ENCODE results near the gene KRTAP12-2.

KRTAP12-2 gene

DNA sequence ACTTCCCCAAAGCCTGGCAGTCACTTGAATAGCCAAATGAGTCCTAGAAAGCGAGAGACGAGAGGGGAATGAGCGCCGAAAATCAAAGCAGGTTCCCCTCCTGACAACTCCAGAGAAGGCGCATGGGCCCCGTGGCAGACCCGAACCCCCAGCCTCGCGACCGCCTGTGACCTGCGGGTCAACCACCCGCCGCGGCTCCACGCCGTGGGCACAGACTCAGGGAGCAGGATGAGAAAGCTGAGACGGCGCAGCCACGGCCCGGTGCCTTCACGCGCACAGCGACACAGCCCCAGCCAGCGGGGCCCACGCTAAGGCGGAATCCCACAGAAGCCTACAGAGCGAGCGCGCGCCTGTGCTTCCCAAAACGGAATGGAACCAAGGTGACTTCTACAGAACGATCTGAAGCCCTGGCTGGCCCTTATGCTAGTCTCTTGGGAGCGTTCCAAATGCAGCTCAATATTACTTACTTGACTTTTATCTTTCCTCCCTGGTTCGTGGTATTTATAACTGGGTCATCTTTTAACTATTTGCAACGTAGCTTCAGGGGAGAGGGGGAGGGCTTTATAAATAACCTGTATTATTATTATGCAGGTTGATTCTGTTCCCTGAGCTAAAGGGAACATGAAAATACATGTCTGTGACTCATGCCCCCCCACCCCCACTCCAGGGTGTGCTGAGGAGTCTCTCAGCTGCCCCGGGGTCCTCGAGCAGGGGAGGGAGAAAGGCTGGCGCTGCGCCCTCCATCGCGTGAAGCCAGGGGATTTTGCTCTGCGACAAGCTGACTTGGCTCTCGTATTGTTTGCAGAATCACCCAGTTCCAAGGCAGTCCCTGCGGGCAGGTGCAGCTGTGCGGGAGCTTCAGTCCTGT lies 42.9 kb upstream of the KRTAP12-2 start:
- Histone ChIP-seq H3K9ac (ENCODE audit: low read length in 5 of 5) (no peak overlapping the region), H3K9me3 (ENCODE audit: control insufficient read depth in 5 of 5, low read length in 5 of 5) (peaks cover 0 to 4% (median 0%) of the 10 kb centered on the region in 5 donors), H3K27ac (ENCODE audit: low read depth, low read length) (no peak overlapping the region), H3K4me1 (ENCODE audit: control insufficient read depth in 5 of 5, insufficient read depth in 5 of 5, low read length in 5 of 5) (peaks cover 0 to 18% (median 10%) of the 10 kb centered on the region in 5 donors), H3K4me3 (ENCODE audit: low read depth in 1 of 5, low read length in 5 of 5) (peak overlapping the region in 1 of 5 donors; percentile 23), H3K27me3 (ENCODE audit: control insufficient read depth in 5 of 5, insufficient read depth in 4 of 5, low read length in 5 of 5) (peaks cover 51 to 78% (median 72%) of the 10 kb centered on the region in 5 donors), H3K36me3 (ENCODE audit: control insufficient read depth in 5 of 5, insufficient read depth in 5 of 5, low read length in 5 of 5) (no peaks in the 10 kb centered on the region)

DNA sequence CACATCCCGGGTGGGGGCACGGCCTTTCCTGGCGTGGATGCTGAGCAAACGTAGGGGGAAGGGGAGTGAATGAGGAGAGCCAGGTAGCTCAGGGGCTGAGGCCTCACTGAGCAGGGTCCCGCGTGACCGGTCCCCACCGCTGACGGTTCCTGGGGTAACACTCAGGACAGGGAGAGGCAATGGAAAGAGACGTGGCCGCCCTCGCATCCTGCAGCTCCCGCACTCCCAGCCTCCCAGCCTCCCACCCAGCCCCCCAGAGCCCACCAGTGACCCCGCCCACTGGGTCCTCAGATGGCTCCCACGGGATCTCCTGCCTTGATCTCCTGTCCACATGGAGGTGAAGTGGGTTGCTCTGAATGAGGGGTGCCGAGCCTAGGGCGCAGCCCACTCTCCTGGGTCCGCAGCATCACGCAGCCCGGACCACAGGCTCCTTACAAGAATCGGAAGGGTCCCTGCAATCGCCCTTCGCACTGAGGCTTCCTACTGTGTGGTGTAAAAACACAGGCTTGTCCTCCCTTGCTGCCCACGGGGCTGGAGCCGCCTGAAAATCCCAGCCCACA lies 42.2 kb upstream of the KRTAP12-2 start:
- Histone ChIP-seq H3K27me3 (ENCODE audit: control insufficient read depth in 5 of 5, insufficient read depth in 4 of 5, low read length in 5 of 5) (peaks cover 51 to 84% (median 77%) of the 10 kb centered on the region in 5 donors), H3K9ac (ENCODE audit: low read length in 5 of 5) (no peak overlapping the region), H3K4me3 (ENCODE audit: low read depth in 1 of 5, low read length in 5 of 5) (peak overlapping the region in 1 of 5 donors; percentile 23), H3K27ac (ENCODE audit: low read depth, low read length) (no peak overlapping the region), H3K36me3 (ENCODE audit: control insufficient read depth in 5 of 5, insufficient read depth in 5 of 5, low read length in 5 of 5) (no peaks in the 10 kb centered on the region), H3K4me1 (ENCODE audit: control insufficient read depth in 5 of 5, insufficient read depth in 5 of 5, low read length in 5 of 5) (peaks cover 0 to 18% (median 10%) of the 10 kb centered on the region in 5 donors), H3K9me3 (ENCODE audit: control insufficient read depth in 5 of 5, low read length in 5 of 5) (peaks cover 0 to 4% (median 0%) of the 10 kb centered on the region in 5 donors)

DNA sequence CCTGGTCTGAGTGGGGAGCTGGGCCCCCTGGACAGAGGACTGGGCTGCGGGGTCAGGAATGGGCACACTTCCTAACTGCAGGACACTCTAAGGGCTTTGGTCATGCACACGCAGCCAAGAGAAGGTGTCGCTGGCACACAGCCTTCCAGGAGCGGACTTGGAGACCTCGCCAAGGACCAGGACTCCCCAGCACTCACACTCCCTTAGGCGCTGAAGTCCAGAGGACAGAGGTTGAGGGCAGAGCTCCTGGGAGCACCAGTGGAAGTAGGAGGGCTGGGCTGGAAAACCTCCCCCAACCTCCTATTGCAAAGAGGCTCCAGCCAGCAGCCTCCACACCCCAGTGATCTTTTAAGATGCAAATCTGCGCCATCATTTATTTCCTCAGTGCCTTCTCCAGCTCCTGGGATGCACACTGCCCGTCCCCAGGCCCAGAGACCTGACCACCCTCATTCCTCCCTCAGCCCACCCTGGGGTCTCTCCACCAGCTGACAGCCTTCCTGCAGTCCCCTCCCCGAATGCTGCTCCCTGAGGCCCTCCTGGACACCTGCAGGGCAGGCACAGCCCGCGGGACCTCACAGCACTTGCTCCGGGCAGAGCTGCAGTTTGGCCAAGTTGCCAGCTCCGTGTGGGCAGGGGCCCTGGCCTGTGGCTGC lies 41.6 kb upstream of the KRTAP12-2 start:
- H3K4me3 ChIP-seq (ENCODE audit: low read depth in 1 of 5, low read length in 5 of 5), result no peak overlapping the region
- no peak overlapping the region for H3K9ac ChIP-seq (ENCODE audit: low read length in 5 of 5)
- H3K27me3 ChIP-seq (ENCODE audit: control insufficient read depth in 5 of 5, insufficient read depth in 4 of 5, low read length in 5 of 5), result peaks cover 52 to 84% (median 77%) of the 10 kb centered on the region in 5 donors
- peaks cover 0 to 4% (median 0%) of the 10 kb centered on the region in 5 donors for H3K9me3 ChIP-seq (ENCODE audit: control insufficient read depth in 5 of 5, low read length in 5 of 5)
- no peak overlapping the region for H3K27ac ChIP-seq (ENCODE audit: low read depth, low read length)
- H3K4me1 ChIP-seq (ENCODE audit: control insufficient read depth in 5 of 5, insufficient read depth in 5 of 5, low read length in 5 of 5), result peaks cover 0 to 18% (median 10%) of the 10 kb centered on the region in 5 donors
- no peaks in the 10 kb centered on the region for H3K36me3 ChIP-seq (ENCODE audit: control insufficient read depth in 5 of 5, insufficient read depth in 5 of 5, low read length in 5 of 5)

DNA sequence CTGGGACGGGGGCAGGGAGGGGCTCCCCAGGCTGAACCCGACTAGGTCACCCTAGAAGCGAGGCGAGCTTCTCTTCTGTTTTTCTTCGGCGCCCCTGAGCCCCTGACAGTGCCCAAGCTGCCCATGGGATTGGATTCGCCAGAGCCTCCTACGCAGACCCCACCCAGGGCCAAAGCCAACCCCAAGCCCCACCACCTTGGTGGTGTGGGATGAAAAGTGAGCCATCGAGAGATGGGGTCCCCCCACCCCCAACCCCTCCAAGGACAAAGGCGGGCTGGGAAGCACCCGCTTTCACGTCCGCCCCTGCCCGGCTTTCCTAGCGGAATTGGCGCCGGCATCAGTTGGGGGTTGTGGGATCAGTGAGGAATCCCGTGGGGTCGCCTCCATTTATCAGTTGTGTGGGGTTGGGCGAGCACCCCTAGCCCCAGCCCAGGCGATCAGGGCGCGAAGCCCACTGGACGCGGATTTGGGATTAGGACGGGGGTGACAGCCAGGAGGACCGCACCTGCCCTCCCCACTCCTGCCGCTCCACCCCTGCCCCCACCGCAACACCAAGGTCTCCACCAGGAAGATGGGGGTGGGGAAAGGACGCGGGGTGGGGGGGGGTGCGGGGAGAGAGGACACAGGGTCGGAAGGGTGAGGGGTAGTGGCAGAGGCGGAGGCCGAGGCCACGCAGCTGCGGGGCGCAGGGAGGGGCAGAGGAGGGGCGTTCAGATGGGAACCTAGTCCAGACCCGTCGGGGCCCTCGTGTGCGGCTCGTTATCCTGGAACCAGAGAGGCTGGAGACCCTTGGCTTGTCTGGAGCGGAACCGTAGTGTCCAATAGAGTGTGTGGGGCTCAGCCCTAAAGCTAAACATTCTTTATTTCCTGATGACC lies 40.2 kb upstream of the KRTAP12-2 start:
- Histone ChIP-seq H3K27me3 (ENCODE audit: control insufficient read depth in 5 of 5, insufficient read depth in 4 of 5, low read length in 5 of 5) (peaks cover 53 to 84% (median 77%) of the 10 kb centered on the region in 5 donors), H3K9me3 (ENCODE audit: control insufficient read depth in 5 of 5, low read length in 5 of 5) (peaks cover 0 to 4% (median 0%) of the 10 kb centered on the region in 5 donors), H3K9ac (ENCODE audit: low read length in 5 of 5) (no peak overlapping the region), H3K4me1 (ENCODE audit: control insufficient read depth in 5 of 5, insufficient read depth in 5 of 5, low read length in 5 of 5) (peaks cover 0 to 18% (median 10%) of the 10 kb centered on the region in 5 donors), H3K36me3 (ENCODE audit: control insufficient read depth in 5 of 5, insufficient read depth in 5 of 5, low read length in 5 of 5) (no peaks in the 10 kb centered on the region), H3K27ac (ENCODE audit: low read depth, low read length) (no peak overlapping the region), H3K4me3 (ENCODE audit: low read depth in 1 of 5, low read length in 5 of 5) (no peak overlapping the region)

DNA sequence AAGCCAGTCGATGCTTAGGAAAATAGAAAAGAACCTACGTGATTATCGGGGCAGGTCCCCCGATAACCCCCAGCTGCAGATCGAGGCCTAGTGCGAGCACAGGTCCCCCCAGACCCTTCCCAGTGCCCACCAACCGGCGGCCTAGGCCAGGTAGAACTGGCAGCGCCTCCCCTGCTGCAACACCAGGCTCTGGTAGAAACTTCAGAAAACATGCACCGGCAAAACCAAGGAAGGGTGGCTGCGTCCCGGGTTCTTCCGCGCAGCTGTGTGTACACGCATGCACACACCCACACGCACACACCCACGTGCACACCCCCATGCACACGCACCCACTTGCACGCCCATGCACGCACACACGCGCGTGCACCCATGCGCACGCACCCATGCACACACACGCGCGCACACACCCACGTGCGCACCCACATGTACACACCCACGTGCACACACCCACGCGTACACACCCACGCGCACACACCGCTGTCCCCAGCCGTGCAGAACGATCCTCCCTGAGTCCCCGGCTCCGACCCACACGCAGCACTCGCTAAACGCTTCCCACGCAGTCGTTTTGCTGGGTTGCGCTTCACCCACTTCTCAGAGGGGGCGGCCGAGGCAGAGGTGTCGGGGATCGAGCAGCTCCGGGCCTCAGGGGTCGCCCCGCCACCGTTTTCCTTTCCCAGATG lies 39.4 kb upstream of the KRTAP12-2 start:
- H3K27ac ChIP-seq (ENCODE audit: low read depth, low read length), result no peak overlapping the region
- no peak overlapping the region for H3K4me3 ChIP-seq (ENCODE audit: low read depth in 1 of 5, low read length in 5 of 5)
- peaks cover 0 to 4% (median 0%) of the 10 kb centered on the region in 5 donors for H3K9me3 ChIP-seq (ENCODE audit: control insufficient read depth in 5 of 5, low read length in 5 of 5)
- peaks cover 50 to 84% (median 74%) of the 10 kb centered on the region in 5 donors for H3K27me3 ChIP-seq (ENCODE audit: control insufficient read depth in 5 of 5, insufficient read depth in 4 of 5, low read length in 5 of 5)
- peaks cover 0 to 18% (median 10%) of the 10 kb centered on the region in 5 donors for H3K4me1 ChIP-seq (ENCODE audit: control insufficient read depth in 5 of 5, insufficient read depth in 5 of 5, low read length in 5 of 5)
- H3K9ac ChIP-seq (ENCODE audit: low read length in 5 of 5), result no peak overlapping the region
- no peaks in the 10 kb centered on the region for H3K36me3 ChIP-seq (ENCODE audit: control insufficient read depth in 5 of 5, insufficient read depth in 5 of 5, low read length in 5 of 5)

DNA sequence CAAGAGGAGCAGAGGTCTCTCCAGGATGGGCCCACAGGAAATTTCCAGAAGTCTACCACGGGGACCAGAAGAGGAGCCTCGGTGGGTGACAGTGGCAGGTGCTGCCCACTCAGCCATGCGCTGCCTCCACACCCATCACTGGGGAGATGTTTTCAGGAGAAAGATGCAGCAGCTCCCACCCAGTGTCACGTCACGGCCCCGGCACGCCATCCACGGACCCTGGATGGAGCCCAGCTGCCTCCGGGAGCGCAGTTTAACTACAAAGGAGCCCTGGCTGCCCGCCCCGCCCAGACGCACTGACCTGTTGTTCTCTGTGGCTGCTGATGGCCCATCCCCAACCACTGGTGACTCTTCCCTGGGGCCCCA lies 37.9 kb upstream of the KRTAP12-2 start:
- no peak overlapping the region for H3K9ac ChIP-seq (ENCODE audit: low read length in 5 of 5)
- H3K4me1 ChIP-seq (ENCODE audit: control insufficient read depth in 5 of 5, insufficient read depth in 5 of 5, low read length in 5 of 5), result peaks cover 0 to 13% (median 5%) of the 10 kb centered on the region in 5 donors
- no peak overlapping the region for H3K27ac ChIP-seq (ENCODE audit: low read depth, low read length)
- H3K36me3 ChIP-seq (ENCODE audit: control insufficient read depth in 5 of 5, insufficient read depth in 5 of 5, low read length in 5 of 5), result no peaks in the 10 kb centered on the region
- peaks cover 54 to 86% (median 76%) of the 10 kb centered on the region in 5 donors for H3K27me3 ChIP-seq (ENCODE audit: control insufficient read depth in 5 of 5, insufficient read depth in 4 of 5, low read length in 5 of 5)
- peaks cover 0 to 4% (median 0%) of the 10 kb centered on the region in 5 donors for H3K9me3 ChIP-seq (ENCODE audit: control insufficient read depth in 5 of 5, low read length in 5 of 5)
- H3K4me3 ChIP-seq (ENCODE audit: low read depth in 1 of 5, low read length in 5 of 5), result no peak overlapping the region

DNA sequence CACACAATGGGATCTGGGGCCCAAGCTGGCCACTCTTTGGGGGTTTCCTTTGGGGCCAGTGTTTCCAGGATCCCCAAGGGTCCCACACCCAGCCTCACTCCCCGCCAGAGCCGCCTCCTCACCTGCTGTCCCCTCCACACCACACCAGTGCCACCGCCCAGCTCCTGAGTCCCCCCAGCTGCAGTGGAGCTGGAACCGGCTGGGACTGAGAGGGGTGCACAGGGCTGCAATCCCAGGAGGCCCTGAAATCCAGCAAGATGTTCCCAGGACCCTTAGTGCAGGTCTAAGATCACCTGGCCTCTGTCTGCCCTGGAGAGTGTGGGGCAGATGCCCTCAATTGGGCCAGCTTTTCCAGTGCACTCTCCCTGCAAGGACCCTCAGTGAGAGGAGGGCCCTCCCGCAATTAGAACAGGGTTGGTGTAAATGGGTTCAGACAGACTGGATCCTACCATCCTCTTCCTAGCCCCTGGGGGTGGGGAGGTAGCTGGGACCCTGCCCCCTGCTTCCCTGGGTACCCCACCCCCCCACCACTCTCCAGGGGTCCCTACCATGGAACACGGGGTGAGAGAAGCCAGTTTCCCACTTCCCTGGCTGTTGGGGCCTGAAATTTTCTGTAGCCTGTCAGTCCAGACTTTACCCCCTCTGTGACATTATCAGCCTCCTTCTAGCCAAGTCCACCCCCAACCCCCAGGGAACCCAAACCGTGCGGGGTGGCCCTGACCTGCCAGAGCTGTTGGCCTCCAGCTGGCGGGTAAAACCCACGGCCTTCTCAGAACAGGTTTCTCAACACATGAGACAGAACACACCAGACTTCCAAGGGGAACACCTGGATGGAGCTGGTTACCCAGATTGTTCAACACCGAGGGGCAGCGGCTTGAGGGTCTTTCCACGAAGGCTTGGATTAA lies 37.3 kb upstream of the KRTAP12-2 start:
- H3K27me3 ChIP-seq (ENCODE audit: control insufficient read depth in 5 of 5, insufficient read depth in 4 of 5, low read length in 5 of 5), result peaks cover 58 to 85% (median 73%) of the 10 kb centered on the region in 5 donors
- H3K9ac ChIP-seq (ENCODE audit: low read length in 5 of 5), result no peak overlapping the region
- no peak overlapping the region for H3K27ac ChIP-seq (ENCODE audit: low read depth, low read length)
- H3K4me1 ChIP-seq (ENCODE audit: control insufficient read depth in 5 of 5, insufficient read depth in 5 of 5, low read length in 5 of 5), result peaks cover 0 to 7% (median 0%) of the 10 kb centered on the region in 5 donors
- no peak overlapping the region for H3K4me3 ChIP-seq (ENCODE audit: low read depth in 1 of 5, low read length in 5 of 5)
- peaks cover 0 to 4% (median 0%) of the 10 kb centered on the region in 5 donors for H3K9me3 ChIP-seq (ENCODE audit: control insufficient read depth in 5 of 5, low read length in 5 of 5)
- no peaks in the 10 kb centered on the region for H3K36me3 ChIP-seq (ENCODE audit: control insufficient read depth in 5 of 5, insufficient read depth in 5 of 5, low read length in 5 of 5)

DNA sequence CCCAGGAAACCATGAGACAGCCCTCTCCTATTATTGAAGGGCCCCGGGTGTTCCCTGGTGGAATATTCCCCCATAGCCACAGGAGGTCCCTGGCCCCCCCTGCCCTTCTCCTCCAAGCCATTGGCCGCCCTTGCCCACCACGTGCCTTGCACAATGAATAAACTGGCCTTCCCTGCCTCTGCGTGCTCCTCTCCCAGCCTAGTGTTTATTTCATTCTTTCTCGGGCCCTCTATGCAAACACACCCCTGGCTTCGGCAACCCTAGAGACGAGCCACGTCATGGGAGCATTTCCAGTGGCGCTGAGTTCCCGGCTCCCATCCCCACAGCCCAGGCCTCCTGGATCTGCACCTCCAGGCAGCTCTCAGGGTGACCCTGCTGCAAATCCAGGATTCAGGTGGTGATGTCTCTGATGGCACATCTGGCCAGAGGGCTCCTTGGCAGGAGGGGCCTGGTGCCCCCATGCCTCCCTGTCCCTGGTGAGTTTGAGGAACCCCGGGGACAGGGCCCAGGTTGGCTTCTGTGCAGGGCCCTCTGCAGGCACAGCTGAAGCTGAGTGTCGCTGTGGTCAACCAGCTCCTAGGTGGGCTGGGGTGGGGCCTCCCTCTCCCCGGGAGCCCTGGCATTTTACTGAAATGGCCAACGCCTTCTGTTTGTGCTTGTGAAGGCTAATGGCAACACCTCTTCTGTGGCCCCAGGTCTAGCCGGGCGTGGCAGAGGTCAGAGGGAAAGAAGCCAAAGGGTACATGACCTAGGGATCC lies 36.4 kb upstream of the KRTAP12-2 start:
- no peaks in the 10 kb centered on the region for H3K4me1 ChIP-seq (ENCODE audit: control insufficient read depth in 5 of 5, insufficient read depth in 5 of 5, low read length in 5 of 5)
- no peaks in the 10 kb centered on the region for H3K36me3 ChIP-seq (ENCODE audit: control insufficient read depth in 5 of 5, insufficient read depth in 5 of 5, low read length in 5 of 5)
- peaks cover 0 to 4% (median 0%) of the 10 kb centered on the region in 5 donors for H3K9me3 ChIP-seq (ENCODE audit: control insufficient read depth in 5 of 5, low read length in 5 of 5)
- H3K9ac ChIP-seq (ENCODE audit: low read length in 5 of 5), result no peak overlapping the region
- peaks cover 56 to 85% (median 69%) of the 10 kb centered on the region in 5 donors for H3K27me3 ChIP-seq (ENCODE audit: control insufficient read depth in 5 of 5, insufficient read depth in 4 of 5, low read length in 5 of 5)
- H3K27ac ChIP-seq (ENCODE audit: low read depth, low read length), result no peak overlapping the region
- H3K4me3 ChIP-seq (ENCODE audit: low read depth in 1 of 5, low read length in 5 of 5), result no peak overlapping the region
